Stimulated activated CD8-positive, alpha-beta memory T cell treated with anti-CD3 and anti-CD28 coated beads, Interleukin-4, amount 100 ng/mL, for 1 hour (primary cell): ENCODE data around the gene SF3A1.

ENCODE experiments used
- DNase-seq, 2 donors: peaks; one replicate each; pipeline ENCODE4 v3.0.0-alpha.2; 2020; ENCODE audit warnings: low read depth in 2 of 2, low spot score in 1 of 2

SF3A1 gene

GRCh38 chr22:30305519-30305905 is 51.2 kb downstream of the SF3A1 start:
- DNase-seq = no peak

- DNase-seq = no peak
These were observed 52.0 kb downstream of the SF3A1 start for GRCh38 chr22:30304495-30305244.

- DNase-seq = no peak
These were observed 53.9 kb downstream of the SF3A1 start for GRCh38 chr22:30302810-30303138.

GRCh38 chr22:30301995-30302809 is 54.5 kb downstream of the SF3A1 start:
- no peak for DNase-seq

- no peak for DNase-seq
These were observed 57.4 kb downstream of the SF3A1 start for GRCh38 chr22:30299322-30299721.

- no peak for DNase-seq
These were observed 58.5 kb downstream of the SF3A1 start for GRCh38 chr22:30297991-30298701.

GRCh38 chr22:30297276-30297990 is 59.3 kb downstream of the SF3A1 start:
- no peak for DNase-seq

- no peak for DNase-seq
These were observed 59.9 kb downstream of the SF3A1 start for GRCh38 chr22:30296833-30297232.

- DNase-seq = no peak
These were observed 60.4 kb downstream of the SF3A1 start for GRCh38 chr22:30296324-30296723.

- DNase-seq = no peak
These were observed 61.1 kb downstream of the SF3A1 start for GRCh38 chr22:30295576-30295975.

GRCh38 chr22:30294830-30295229 is 61.9 kb downstream of the SF3A1 start:
- DNase-seq = no peak

GRCh38 chr22:30294066-30294465 is 62.6 kb downstream of the SF3A1 start:
- DNase-seq = no peak

GRCh38 chr22:30293026-30293425 is 63.7 kb downstream of the SF3A1 start:
- DNase-seq = no peak

GRCh38 chr22:30292069-30292970 is 64.4 kb downstream of the SF3A1 start:
- DNase-seq = no peak

GRCh38 chr22:30291058-30291892 is 65.4 kb downstream of the SF3A1 start:
- no peak for DNase-seq

GRCh38 chr22:30290342-30291057 is 66.2 kb downstream of the SF3A1 start:
- no peak for DNase-seq

- DNase-seq = no peak
These were observed 66.7 kb downstream of the SF3A1 start for GRCh38 chr22:30289980-30290313.

GRCh38 chr22:30289141-30289979 is 67.3 kb downstream of the SF3A1 start, which contains the start of gene CASTOR1:
Gene CASTOR1, minus strand, starts transcription at chr22:30289505. Its CDS starts 8 bp downstream, at chr22:30289497.
- peak; percentile 79 to 83 for DNase-seq
